CD14-positive monocyte (primary cell): ENCODE data around the gene ACE. TPM values are rescaled to one million over a fixed set of nuclear protein-coding genes. Genes with fewer than 3 reads are reported as not detected.

ENCODE experiments used
- DNase-seq, 3 donors: peaks; one replicate each; pipeline ENCODE4 v3.0.0-alpha.2; 2011 to 2022
- H2AFZ ChIP-seq: 2 replicates; pipeline ENCODE4 v1.6.0; 2012; ENCODE audit warnings: mild to moderate bottlenecking, low read depth, low read length, inconsistent platforms; ENCODE audit not compliant: insufficient read depth, poor library complexity, severe bottlenecking
- H3K27ac ChIP-seq, 2 donors: 1 replicate in 1 of 2; 2 replicates in 1 of 2; pipeline ENCODE4 v1.5.1; 2012 to 2013; ENCODE audit warnings: low read length in 2 of 2, control low read depth in 1 of 2, inconsistent platforms in 1 of 2, low read depth in 1 of 2, mild to moderate bottlenecking in 1 of 2
- H3K27me3 ChIP-seq, 2 donors: one replicate each; pipeline versions ENCODE4 v1.6.0 to v1.6.1; 2011 to 2013; ENCODE audit warnings: low read length in 2 of 2; ENCODE audit not compliant: control insufficient read depth in 2 of 2, insufficient read depth in 2 of 2
- H3K36me3 ChIP-seq, 2 donors: replicated peaks in 1 of 2; 1 replicate in 1 of 2; 2 replicates in 1 of 2; pipeline versions ENCODE4 v1.5.1 to v1.6.1; 2012 to 2013; ENCODE audit warnings: low read length in 2 of 2, control low read depth in 1 of 2, inconsistent platforms in 1 of 2, mild to moderate bottlenecking in 1 of 2; ENCODE audit not compliant: insufficient read depth in 2 of 2, control insufficient read depth in 1 of 2
- H3K4me1 ChIP-seq, 2 donors: 1 replicate in 1 of 2; 2 replicates in 1 of 2; pipeline versions ENCODE4 v1.5.1 to v1.6.1; 2012 to 2013; ENCODE audit warnings: low read length in 2 of 2, control low read depth in 1 of 2, inconsistent platforms in 1 of 2, mild to moderate bottlenecking in 1 of 2, moderate library complexity in 1 of 2; ENCODE audit not compliant: insufficient read depth in 2 of 2, control insufficient read depth in 1 of 2
- H3K4me2 ChIP-seq: replicated peaks from 2 replicates; pipeline ENCODE3; 2012; ENCODE audit warnings: low read length, moderate library complexity, mild to moderate bottlenecking; ENCODE audit not compliant: poor library complexity, severe bottlenecking; ENCODE audit errors: extremely low read depth
- H3K4me3 ChIP-seq, 3 experiments: fragments of 200-600 bp in 1 of 3; sonication (generic) in 1 of 3; replicated peaks in 1 of 3; 1 replicate in 2 of 3; 2 replicates in 1 of 3; pipeline ENCODE4 v1.5.1; 2011 to 2013; ENCODE audit warnings: low read length in 3 of 3, mild to moderate bottlenecking in 3 of 3, control low read depth in 2 of 3, low read depth in 2 of 3, inconsistent platforms in 1 of 3, moderate library complexity in 1 of 3
- H3K79me2 ChIP-seq: 2 replicates; pipeline ENCODE4 v1.6.0; 2012; ENCODE audit warnings: mild to moderate bottlenecking, control low read depth, inconsistent platforms, low read length, moderate library complexity; ENCODE audit not compliant: insufficient read depth
- H3K9ac ChIP-seq: 2 replicates; pipeline ENCODE4 v1.6.0; 2017; ENCODE audit warnings: low read length, mild to moderate bottlenecking; ENCODE audit not compliant: insufficient read depth, poor library complexity, severe bottlenecking
- H3K9me3 ChIP-seq, 2 donors: replicated peaks in 1 of 2; 1 replicate in 1 of 2; 2 replicates in 1 of 2; pipeline versions ENCODE4 v1.5.1 to v1.6.1; 2012 to 2013; ENCODE audit warnings: low read length in 2 of 2, control low read depth in 1 of 2; ENCODE audit not compliant: control insufficient read depth in 1 of 2, insufficient read depth in 1 of 2
- H4K20me1 ChIP-seq: 2 replicates; pipeline ENCODE4 v1.6.0; 2012; ENCODE audit warnings: mild to moderate bottlenecking, low read length, control low read depth, moderate library complexity; ENCODE audit not compliant: insufficient read depth
- H3K27ac Mint-ChIP-seq, 7 donors: one replicate each; pipeline ENCODE4 v1.8.0; 2020; ENCODE audit warnings: mild to moderate bottlenecking in 7 of 7, mixed read lengths in 7 of 7, moderate library complexity in 6 of 7, inconsistent platforms in 2 of 7
- H3K27me3 Mint-ChIP-seq, 3 donors: one replicate each; pipeline ENCODE4 v1.8.0; 2021 to 2022; ENCODE audit warnings: low read depth in 3 of 3, mild to moderate bottlenecking in 3 of 3, mixed read lengths in 3 of 3, moderate library complexity in 3 of 3, inconsistent platforms in 1 of 3
- H3K36me3 Mint-ChIP-seq, 2 donors: one replicate each; pipeline ENCODE4 v1.8.0; 2020; ENCODE audit warnings: mixed read lengths in 2 of 2, inconsistent platforms in 1 of 2, mild to moderate bottlenecking in 1 of 2
- H3K4me1 Mint-ChIP-seq: one replicate; pipeline ENCODE4 v1.8.0; 2020; ENCODE audit warnings: mild to moderate bottlenecking, mixed read lengths
- H3K4me3 Mint-ChIP-seq, 2 donors: one replicate each; pipeline ENCODE4 v1.8.0; 2020; ENCODE audit warnings: mild to moderate bottlenecking in 2 of 2, mixed read lengths in 2 of 2, moderate library complexity in 1 of 2
- H3K9me3 Mint-ChIP-seq, 7 donors: one replicate each; pipeline ENCODE4 v1.8.0; 2020 to 2022; ENCODE audit warnings: mixed read lengths in 7 of 7, mild to moderate bottlenecking in 6 of 7, moderate library complexity in 6 of 7, inconsistent platforms in 2 of 7
- WGBS: methylation state at CpG from one replicate; pipeline ENCODE4 v1.1.5; 2013; ENCODE audit warnings: missing lambda C conversion rate; ENCODE audit not compliant: insufficient coverage; 5-methylcytosine and 5-hydroxymethylcytosine counted together
- intact Hi-C, 2 donors: fragments of 100-400 bp; cut with micrococcal nuclease; formaldehyde crosslinking; loops; one replicate each; pipeline versions ENCODE4 v1.15.0 to v1.15.1; 2023
- polyA plus RNA-seq, 3 donors: library from polyadenylated mRNA; depleted of rRNA in 1 of 3; unstranded in 2 of 3; stranded (reverse) in 1 of 3; fragments of 300-500 nt in 2 of 3; fragments of >200 nt in 1 of 3; fragmentation: Illumina TruSeq in 2 of 3; gene quantifications; 1 replicate in 2 of 3; 2 replicates in 1 of 3; pipeline ENCODE4 v1.2.3, GENCODE V29; 2012 to 2021
- TF ChIP-seq, protein P1 (sequence below): fragments of 200-600 bp; IDR thresholded peaks from one replicate; pipeline ENCODE4 v1.8.0; 2022; ENCODE audit warnings: antibody characterized with exemption, mild to moderate bottlenecking

ACE gene
- polyA plus RNA-seq, 3 donors, result 0.55 TPM; not detected in 2

DNA sequence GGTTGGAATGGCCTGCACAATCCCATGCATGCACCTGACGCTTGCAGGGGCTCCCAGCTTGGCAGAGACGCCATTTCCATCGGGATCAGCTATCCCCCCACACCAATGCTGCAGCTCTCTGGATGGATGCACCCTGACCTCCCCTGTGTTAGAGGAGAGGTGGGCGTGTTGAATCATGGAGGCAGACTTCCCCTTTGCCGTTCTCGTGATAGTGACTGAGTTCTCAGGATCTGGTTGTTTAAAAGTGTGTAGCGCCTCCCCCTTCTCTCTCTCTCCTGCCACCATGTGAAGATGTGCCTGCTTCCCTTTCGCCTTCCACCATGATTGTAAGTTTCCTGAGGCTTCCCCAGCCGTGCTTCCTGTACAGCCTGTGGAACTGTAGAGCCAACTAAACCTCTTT, 28.5 kb downstream of the ACE start:
- Mint-ChIP-seq H3K4me3 (no peak overlapping the region), H3K36me3 (no peaks in the 10 kb centered on the region), H3K4me1 (peaks cover 6% of the 10 kb centered on the region), H3K9me3 (peaks cover 2 to 11% (median 7%) of the 10 kb centered on the region in 7 donors), H3K27me3 (peaks cover 4 to 28% (median 10%) of the 10 kb centered on the region in 3 donors), H3K27ac (no peak overlapping the region)
- Histone ChIP-seq H3K27me3 (no peaks in the 10 kb centered on the region), H3K36me3 (no peaks in the 10 kb centered on the region), H3K79me2 (no peaks in the 10 kb centered on the region), H3K4me3 (no peak overlapping the region), H4K20me1 (no peaks in the 10 kb centered on the region), H3K4me2 (no peak overlapping the region), H3K27ac (no peak overlapping the region), H3K9me3 (peaks cover 0 to 6% of the 10 kb centered on the region in 2 donors), H3K4me1 (no peaks in the 10 kb centered on the region), H3K9ac (no peak overlapping the region), H2AFZ (no peak overlapping the region)
- TF ChIP-seq, protein P1, sequence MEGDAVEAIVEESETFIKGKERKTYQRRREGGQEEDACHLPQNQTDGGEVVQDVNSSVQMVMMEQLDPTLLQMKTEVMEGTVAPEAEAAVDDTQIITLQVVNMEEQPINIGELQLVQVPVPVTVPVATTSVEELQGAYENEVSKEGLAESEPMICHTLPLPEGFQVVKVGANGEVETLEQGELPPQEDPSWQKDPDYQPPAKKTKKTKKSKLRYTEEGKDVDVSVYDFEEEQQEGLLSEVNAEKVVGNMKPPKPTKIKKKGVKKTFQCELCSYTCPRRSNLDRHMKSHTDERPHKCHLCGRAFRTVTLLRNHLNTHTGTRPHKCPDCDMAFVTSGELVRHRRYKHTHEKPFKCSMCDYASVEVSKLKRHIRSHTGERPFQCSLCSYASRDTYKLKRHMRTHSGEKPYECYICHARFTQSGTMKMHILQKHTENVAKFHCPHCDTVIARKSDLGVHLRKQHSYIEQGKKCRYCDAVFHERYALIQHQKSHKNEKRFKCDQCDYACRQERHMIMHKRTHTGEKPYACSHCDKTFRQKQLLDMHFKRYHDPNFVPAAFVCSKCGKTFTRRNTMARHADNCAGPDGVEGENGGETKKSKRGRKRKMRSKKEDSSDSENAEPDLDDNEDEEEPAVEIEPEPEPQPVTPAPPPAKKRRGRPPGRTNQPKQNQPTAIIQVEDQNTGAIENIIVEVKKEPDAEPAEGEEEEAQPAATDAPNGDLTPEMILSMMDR, result no peak
- 83% methylated on average over 1 of the region's 9 CpGs for WGBS
- intact Hi-C loops, result no loop called here
- no peak for DNase-seq

DNA sequence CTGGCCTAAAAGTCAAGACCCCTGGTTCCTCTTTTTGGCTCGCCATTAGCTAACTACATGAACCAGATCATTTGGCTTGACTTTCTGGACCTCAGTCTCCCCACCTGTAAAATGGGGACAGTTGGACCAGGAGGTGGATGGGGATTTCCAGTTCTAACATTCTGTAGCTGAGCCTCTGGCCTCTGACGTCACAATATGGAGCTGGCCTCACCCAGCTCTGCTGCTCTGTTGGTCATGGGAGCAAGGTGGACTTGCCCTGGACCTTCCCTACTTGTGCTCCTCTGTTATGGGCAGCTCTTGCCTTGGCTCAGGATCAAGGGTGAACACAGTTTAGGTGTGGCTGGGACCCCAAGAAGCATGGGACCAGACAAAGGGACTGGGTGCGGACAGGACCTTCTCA, 29.8 kb downstream of the ACE start:
- Mint-ChIP-seq H3K36me3 (no peaks in the 10 kb centered on the region), H3K4me1 (no peaks in the 10 kb centered on the region), H3K27me3 (peaks cover 0 to 18% (median 6%) of the 10 kb centered on the region in 3 donors), H3K4me3 (no peak overlapping the region), H3K9me3 (peaks cover 2 to 11% (median 7%) of the 10 kb centered on the region in 7 donors), H3K27ac (no peak overlapping the region)
- H3K36me3 ChIP-seq, result no peaks in the 10 kb centered on the region
- intact Hi-C loops, result no loop called here
- H3K9me3 ChIP-seq, result peaks cover 0 to 6% of the 10 kb centered on the region in 2 donors
- TF ChIP-seq, protein P1, result no peak
- H3K27me3 ChIP-seq, result no peaks in the 10 kb centered on the region
- H3K27ac ChIP-seq, result no peak overlapping the region
- H3K79me2 ChIP-seq, result no peaks in the 10 kb centered on the region
- H4K20me1 ChIP-seq, result no peaks in the 10 kb centered on the region
- H3K4me3 ChIP-seq, result no peak overlapping the region
- no peak overlapping the region for H3K9ac ChIP-seq
- 80% methylated on average over 1 of the region's 3 CpGs for WGBS
- no peak overlapping the region for H3K4me2 ChIP-seq
- H2AFZ ChIP-seq, result no peak overlapping the region
- no peak for DNase-seq
- H3K4me1 ChIP-seq, result no peaks in the 10 kb centered on the region
